SU-DHL-6 (cell line): ENCODE data around the gene NCAPG.
"Not testable (repeated sequence)": the region's sequence is repeated elsewhere in the genome, so short reads cannot be mapped to it uniquely, and the experiment has no call there.

Experiments used
- H2AFZ ChIP-seq: fragments of 200-600 bp; sonication (generic); 2 replicates; pipeline ENCODE4 v1.6.1; 2014; ENCODE audit warnings: low read depth, mild to moderate bottlenecking, moderate library complexity, mixed read lengths, antibody characterized with exemption, low read length; ENCODE audit not compliant: severe bottlenecking
- H3F3A ChIP-seq: fragments of 200-600 bp; shearing (Covaris generic); 2 replicates; pipeline ENCODE4 v1.6.0; 2016; ENCODE audit warnings: antibody characterized with exemption, mild to moderate bottlenecking; ENCODE audit not compliant: insufficient read depth
- H3K27ac ChIP-seq: fragments of 200-600 bp; sonication (generic); 2 replicates; pipeline ENCODE4 v1.5.1; 2016; ENCODE audit warnings: low read depth, mild to moderate bottlenecking, low read length, moderate library complexity, mixed read lengths
- H3K27me3 ChIP-seq: fragments of 200-600 bp; sonication (generic), shearing (Covaris generic); 2 replicates; pipeline ENCODE4 v1.6.0; 2014; ENCODE audit warnings: mild to moderate bottlenecking, low read length
- H3K36me3 ChIP-seq: fragments of 200-600 bp; sonication (generic); 2 replicates; pipeline ENCODE4 v1.6.1; 2014; ENCODE audit warnings: mild to moderate bottlenecking, low read length, mixed read lengths
- H3K4me2 ChIP-seq: fragments of 300-600, 200-600 bp; shearing (Covaris generic), sonication (generic); 2 replicates; pipeline ENCODE4 v1.6.0; 2014; ENCODE audit warnings: low read length, low read depth, mild to moderate bottlenecking; ENCODE audit not compliant: poor library complexity, severe bottlenecking
- H3K4me3 ChIP-seq: fragments of 200-600 bp; sonication (generic); 2 replicates; pipeline ENCODE4 v1.5.1; 2014; ENCODE audit warnings: antibody characterized with exemption, low read length, mild to moderate bottlenecking, mixed read lengths; ENCODE audit not compliant: insufficient read depth, poor library complexity, severe bottlenecking
- H3K79me2 ChIP-seq: fragments of 200-600 bp; sonication (generic); 2 replicates; pipeline ENCODE4 v1.6.1; 2014; ENCODE audit warnings: mild to moderate bottlenecking, low read length, moderate library complexity; ENCODE audit not compliant: insufficient read depth
- H3K9ac ChIP-seq: fragments of 200-600 bp; sonication (generic); 2 replicates; pipeline ENCODE4 v1.7.0; 2014; ENCODE audit warnings: mild to moderate bottlenecking, low read length
- H3K9me2 ChIP-seq: fragments of 200-600 bp; sonication (generic); replicated peaks from 2 replicates; pipeline ENCODE4 v1.6.1; 2014; ENCODE audit warnings: low read length; ENCODE audit not compliant: insufficient read depth
- H3K9me3 ChIP-seq: fragments of 200-600 bp; sonication (generic); 2 replicates; pipeline ENCODE4 v1.6.1; 2014; ENCODE audit warnings: low read length, mixed read lengths; ENCODE audit not compliant: insufficient read depth
- H4K20me1 ChIP-seq: fragments of 200-600 bp; sonication (generic); 2 replicates; pipeline ENCODE4 v1.6.1; 2014; ENCODE audit warnings: low read depth, mild to moderate bottlenecking, antibody characterized with exemption, low read length, moderate library complexity, mixed read lengths
- CTCF ChIP-seq: fragments of 200-600 bp; sonication (generic); IDR thresholded peaks from one replicate; pipeline ENCODE4 v1.5.1; 2017; ENCODE audit warnings: antibody characterized with exemption, mild to moderate bottlenecking, low read length, moderate library complexity; ENCODE audit not compliant: insufficient read depth, poor library complexity, severe bottlenecking
- EZH2phosphoT487 ChIP-seq: fragments of 200-600 bp; sonication (generic), shearing (Covaris generic); conservative IDR thresholded peaks from 2 replicates; pipeline ENCODE4 v1.6.1; 2018; ENCODE audit warnings: mild to moderate bottlenecking, antibody characterized with exemption, low read length, moderate library complexity, mixed read lengths

The NCAPG gene

GRCh38 chr4:17823871-17824669 lies 13.3 kb downstream of the NCAPG start:
- no peak overlapping the region for H3K27ac ChIP-seq
- H2AFZ ChIP-seq = no peak overlapping the region
- H3K4me2 ChIP-seq = no peak overlapping the region
- H3F3A ChIP-seq = peaks cover 29% of the 10 kb centered on the region; the same call in 1 of the 2 replicates
- H3K9me2 ChIP-seq = no peaks in the 10 kb centered on the region
- no peaks in the 10 kb centered on the region for H3K27me3 ChIP-seq
- H3K9me3 ChIP-seq = no peaks in the 10 kb centered on the region
- TF ChIP-seq EZH2phosphoT487 (no peak), CTCF (no peak)
- H3K36me3 ChIP-seq = peaks cover 85% of the 10 kb centered on the region
- no peak overlapping the region for H3K9ac ChIP-seq
- peaks cover 64% of the 10 kb centered on the region for H3K79me2 ChIP-seq
- H4K20me1 ChIP-seq = peaks cover 12% of the 10 kb centered on the region; the same call in 1 of the 2 replicates
- H3K4me3 ChIP-seq = no peak overlapping the region

- Histone ChIP-seq H3K27ac (no peak overlapping the region), H3K36me3 (peaks cover 51% of the 10 kb centered on the region), H4K20me1 (0 out of 2 replicates have a peak, but pooled peaks cover 3% of the 10 kb centered on the region), H3K9me3 (no peaks in the 10 kb centered on the region), H3K9me2 (no peaks in the 10 kb centered on the region), H3K4me3 (no peak overlapping the region), H3F3A (peaks cover 38% of the 10 kb centered on the region), H3K9ac (no peak overlapping the region), H2AFZ (no peak overlapping the region), H3K4me2 (no peak overlapping the region), H3K27me3 (no peaks in the 10 kb centered on the region), H3K79me2 (no peaks in the 10 kb centered on the region)
- TF ChIP-seq EZH2phosphoT487 = no peak
- TF ChIP-seq CTCF = no peak
Measured at GRCh38 chr4:17846266-17846665, 35.5 kb downstream of the NCAPG start.

- H4K20me1 ChIP-seq, H2AFZ ChIP-seq, H3K79me2 ChIP-seq, H3K9me3 ChIP-seq, H3K4me3 ChIP-seq, H3K4me2 ChIP-seq, H3K27ac ChIP-seq, H3K9me2 ChIP-seq, H3K27me3 ChIP-seq, H3K9ac ChIP-seq: not testable (repeated sequence)
- Histone ChIP-seq H3F3A (peaks cover 13% of the 10 kb centered on the region; the same call in 1 of the 2 replicates), H3K36me3 (peaks cover 10% of the 10 kb centered on the region; the same call in 1 of the 2 replicates)
Measured at GRCh38 chr4:17850295-17850694, 39.5 kb downstream of the NCAPG start.

- Histone ChIP-seq H3K9me2 (no peaks in the 10 kb centered on the region), H3F3A (peaks cover 9% of the 10 kb centered on the region; the same call in 1 of the 2 replicates), H3K27me3 (no peaks in the 10 kb centered on the region), H3K9ac (no peak overlapping the region), H3K79me2 (no peaks in the 10 kb centered on the region), H3K36me3 (no peaks in the 10 kb centered on the region), H3K4me3 (no peak overlapping the region), H3K9me3 (no peaks in the 10 kb centered on the region), H3K27ac (no peak overlapping the region), H2AFZ (no peak overlapping the region), H4K20me1 (no peaks in the 10 kb centered on the region), H3K4me2 (no peak overlapping the region)
- TF ChIP-seq CTCF = no peak
- TF ChIP-seq EZH2phosphoT487 = no peak
Measured at GRCh38 chr4:17851959-17852358, 41.2 kb downstream of the NCAPG start.
